ENCODE measurements around the gene TUT7.

GRCh38 chr9:86396412-86396811, 42.2 kb upstream of the TUT7 start:
- TF ChIP-seq EZH2 (IDR thresholded peaks at IDR 0.05; ENCODE audit: low read depth) (no peak), CTCF (conservative IDR thresholded peaks at IDR 0.05) (no peak)

Measured in PC-9 (cell line).